Astrocyte of the cerebellum (primary cell): ENCODE measurements around the gene MTERF4.

ENCODE experiments used
- DNase-seq: peaks from one replicate; pipeline ENCODE4 v3.0.0-alpha.2; 2011; ENCODE audit warnings: low read depth
- H3K4me3 ChIP-seq: 2 replicates; pipeline ENCODE4 v1.5.1; 2011; ENCODE audit warnings: mild to moderate bottlenecking, low read depth, low read length, moderate library complexity
- in situ Hi-C: cut with HindIII; loops from 2 replicates; pipeline ENCODE4 v1.10.0; 2017; ENCODE audit warnings: low sequenced_read_pairs
- TF ChIP-seq, protein P1 (sequence below): IDR thresholded peaks from 2 replicates; pipeline ENCODE4 v1.5.1; 2012; ENCODE audit warnings: low read length, low read depth, moderate library complexity, mild to moderate bottlenecking; ENCODE audit errors: missing control alignments

The MTERF4 gene

DNA sequence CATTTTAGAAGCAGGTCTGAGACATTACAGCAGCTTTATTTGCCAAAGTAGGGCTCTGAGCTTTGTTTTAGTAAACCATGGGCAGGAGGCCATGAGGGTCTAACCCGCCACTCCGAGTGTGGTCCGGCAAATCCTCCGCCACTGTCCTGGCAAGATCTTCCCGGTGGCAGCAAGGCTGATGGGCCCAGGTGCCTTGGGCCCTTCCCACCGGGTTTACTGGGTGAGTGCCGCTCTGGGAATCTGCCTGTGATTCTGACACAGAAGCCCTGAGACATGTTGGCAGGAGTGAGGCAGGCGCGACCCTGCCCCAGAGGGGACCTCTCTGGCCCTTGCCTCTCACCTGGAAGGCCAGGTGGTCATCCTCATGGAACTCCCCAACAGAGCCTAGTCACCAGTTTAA, 29.9 kb downstream of the MTERF4 start:
- in situ Hi-C loops, result no loop called here
- H3K4me3 ChIP-seq, result no peak overlapping the region
- TF ChIP-seq, protein P1, sequence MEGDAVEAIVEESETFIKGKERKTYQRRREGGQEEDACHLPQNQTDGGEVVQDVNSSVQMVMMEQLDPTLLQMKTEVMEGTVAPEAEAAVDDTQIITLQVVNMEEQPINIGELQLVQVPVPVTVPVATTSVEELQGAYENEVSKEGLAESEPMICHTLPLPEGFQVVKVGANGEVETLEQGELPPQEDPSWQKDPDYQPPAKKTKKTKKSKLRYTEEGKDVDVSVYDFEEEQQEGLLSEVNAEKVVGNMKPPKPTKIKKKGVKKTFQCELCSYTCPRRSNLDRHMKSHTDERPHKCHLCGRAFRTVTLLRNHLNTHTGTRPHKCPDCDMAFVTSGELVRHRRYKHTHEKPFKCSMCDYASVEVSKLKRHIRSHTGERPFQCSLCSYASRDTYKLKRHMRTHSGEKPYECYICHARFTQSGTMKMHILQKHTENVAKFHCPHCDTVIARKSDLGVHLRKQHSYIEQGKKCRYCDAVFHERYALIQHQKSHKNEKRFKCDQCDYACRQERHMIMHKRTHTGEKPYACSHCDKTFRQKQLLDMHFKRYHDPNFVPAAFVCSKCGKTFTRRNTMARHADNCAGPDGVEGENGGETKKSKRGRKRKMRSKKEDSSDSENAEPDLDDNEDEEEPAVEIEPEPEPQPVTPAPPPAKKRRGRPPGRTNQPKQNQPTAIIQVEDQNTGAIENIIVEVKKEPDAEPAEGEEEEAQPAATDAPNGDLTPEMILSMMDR, result no peak
- no peak for DNase-seq

DNA sequence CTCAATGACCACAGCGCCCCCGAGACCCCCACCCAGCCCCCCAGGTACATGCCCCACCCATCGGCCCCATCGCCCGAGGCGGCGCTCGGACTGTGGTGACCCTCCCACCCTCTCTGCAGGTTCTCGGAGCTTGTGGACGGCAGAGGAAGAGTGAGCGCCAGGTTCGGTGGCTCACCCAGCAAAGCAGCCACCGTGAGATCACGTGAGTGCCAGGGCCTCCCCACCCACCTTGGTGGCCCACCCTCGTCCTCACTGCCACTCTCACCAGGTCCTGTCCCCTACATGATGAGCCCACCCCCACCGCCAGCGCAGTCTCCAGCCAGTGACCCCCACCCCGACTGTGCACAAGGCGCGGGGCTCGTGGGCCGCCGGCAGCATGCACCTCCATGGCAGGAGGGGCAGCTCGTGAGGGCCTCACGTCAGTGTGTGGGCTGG, 30.4 kb downstream of the MTERF4 start:
- no peak overlapping the region for H3K4me3 ChIP-seq
- TF ChIP-seq, protein P1, result no peak
- in situ Hi-C loops, result no loop called here
- no peak for DNase-seq

DNA sequence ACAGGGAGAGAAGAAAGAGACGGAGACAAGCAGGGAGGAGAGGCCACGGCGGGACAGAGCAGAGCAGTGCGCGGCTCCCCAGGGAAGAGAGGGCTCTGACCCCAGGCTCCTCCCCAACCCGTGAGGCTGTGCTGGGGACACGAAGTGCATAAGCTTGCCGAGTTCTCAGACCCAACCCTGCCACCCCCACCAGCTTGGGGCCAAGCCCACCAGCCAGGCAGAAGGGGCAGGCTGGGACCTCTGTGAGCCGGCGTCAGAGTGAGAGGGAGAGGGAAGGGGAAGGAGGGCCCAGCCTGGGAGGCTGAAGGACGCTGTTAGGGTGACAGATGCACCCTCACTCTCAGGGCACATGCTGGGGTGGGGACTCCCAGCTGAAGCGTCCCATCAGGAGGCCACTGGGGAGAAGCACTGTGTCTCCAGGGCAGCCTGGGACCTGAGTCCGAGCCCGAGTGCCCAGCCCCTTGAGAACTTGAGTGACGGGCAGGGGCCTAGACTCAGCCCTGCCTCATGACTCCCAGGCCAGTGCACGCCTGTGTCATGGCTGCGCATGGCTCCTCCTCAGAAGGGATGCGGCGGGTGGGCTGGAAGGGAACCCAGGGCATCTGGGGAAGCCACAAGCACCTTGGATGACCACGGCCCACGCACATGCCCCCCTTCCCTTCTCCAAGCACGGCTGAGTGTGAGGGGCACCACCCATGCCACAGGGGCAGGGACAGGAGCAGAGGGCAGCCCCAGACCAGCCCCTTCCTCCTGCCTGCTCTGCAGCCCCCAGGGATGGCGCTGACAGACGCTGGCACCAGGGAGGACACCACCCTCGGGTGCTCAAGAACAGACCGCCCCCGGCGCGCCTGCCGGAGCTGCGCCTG, 31.0 kb downstream of the MTERF4 start:
- no peak overlapping the region for H3K4me3 ChIP-seq
- in situ Hi-C loops, result no loop called here
- TF ChIP-seq, protein P1, result no peak
- no peak for DNase-seq

DNA sequence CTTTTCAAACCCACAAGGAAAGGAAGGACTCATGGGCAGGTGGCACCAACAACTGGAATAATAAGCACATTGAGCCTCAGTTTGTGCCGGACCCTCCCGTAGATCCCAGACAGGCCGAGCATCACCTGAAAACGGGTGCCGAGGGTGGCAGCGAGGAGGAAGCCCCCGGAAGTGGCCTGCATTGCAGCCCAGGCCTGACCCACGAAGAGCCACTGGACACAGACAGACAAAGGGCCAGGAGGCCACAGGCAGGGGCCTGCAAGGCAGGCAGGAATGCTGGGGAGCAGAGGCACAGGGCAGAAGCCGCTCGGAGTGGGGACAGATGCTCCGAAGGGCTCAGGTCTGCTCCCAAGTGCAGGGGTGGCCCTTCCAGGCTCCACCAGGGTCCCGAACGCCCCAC, 31.7 kb downstream of the MTERF4 start:
- no peak overlapping the region for H3K4me3 ChIP-seq
- in situ Hi-C loops, result no loop called here
- TF ChIP-seq, protein P1, result no peak
- no peak for DNase-seq

DNA sequence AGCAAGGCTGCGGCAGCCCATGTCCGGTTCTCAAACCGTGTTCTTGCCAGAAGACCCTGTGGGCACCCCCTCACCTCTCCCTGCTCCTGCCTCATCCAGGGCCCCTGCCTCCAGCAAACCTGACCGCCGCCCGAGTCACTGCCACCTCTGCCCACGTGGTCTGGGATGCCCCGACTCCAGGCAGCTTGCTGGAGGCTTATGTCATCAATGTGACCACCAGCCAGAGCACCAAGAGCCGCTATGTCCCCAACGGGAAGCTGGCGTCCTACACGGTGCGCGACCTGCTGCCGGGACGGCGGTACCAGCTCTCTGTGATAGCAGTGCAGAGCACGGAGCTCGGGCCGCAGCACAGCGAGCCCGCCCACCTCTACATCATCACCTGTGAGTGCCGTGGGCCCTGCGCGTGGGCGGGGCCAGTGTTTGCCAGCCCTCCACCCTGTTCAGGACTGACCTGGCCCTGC, 32.2 kb downstream of the MTERF4 start:
- no peak for DNase-seq
- no peak overlapping the region for H3K4me3 ChIP-seq
- in situ Hi-C loops, result no loop called here
- TF ChIP-seq, protein P1, result no peak

DNA sequence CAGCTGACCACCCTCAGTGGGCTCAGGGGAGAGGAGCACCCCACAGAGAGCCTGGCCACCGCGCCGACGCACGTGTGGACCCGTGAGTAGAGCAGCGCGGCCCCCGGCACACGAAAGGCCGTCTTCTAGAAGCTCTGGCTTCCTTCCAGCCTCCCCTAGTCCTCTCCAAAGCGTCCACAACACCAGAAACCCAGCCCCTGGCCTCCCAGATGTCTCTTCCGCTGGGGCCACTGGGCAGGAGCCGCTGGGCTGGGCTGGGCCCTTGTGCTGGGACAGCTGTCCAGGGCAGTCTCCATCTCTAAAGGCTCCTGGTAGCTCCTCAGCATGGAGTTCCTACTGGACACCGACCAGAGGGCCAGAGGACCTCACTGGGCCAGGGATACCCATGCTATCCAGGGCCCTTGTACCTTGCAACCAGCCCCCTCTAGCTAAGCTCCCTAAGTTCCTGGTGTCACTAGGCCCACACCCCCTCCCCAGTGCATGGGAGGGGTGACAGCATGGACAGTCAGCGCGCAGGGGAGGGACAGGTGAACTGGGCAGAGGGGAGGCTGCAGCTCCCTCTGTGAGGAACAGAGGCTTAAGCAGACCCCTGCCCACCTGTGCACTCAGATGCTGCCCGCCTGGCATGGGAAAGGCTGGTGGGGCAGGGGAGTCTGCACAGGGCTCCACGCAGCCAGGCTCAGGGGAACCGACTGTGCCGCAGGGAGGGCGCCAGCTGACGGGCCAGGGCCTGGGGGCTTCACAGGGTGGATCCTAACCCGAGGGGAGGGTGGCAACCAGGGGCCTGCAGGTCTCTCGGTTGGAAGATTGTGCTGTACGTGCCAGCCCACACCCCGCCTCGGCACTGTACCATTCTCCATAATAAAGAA, 32.9 kb downstream of the MTERF4 start:
- TF ChIP-seq, protein P1, result no peak
- no peak for DNase-seq
- in situ Hi-C loops, result no loop called here
- H3K4me3 ChIP-seq, result no peak overlapping the region
